Ectodermal cell (in vitro differentiated cells): ENCODE data around the gene ANP32B.
"Not testable (repeated sequence)": the region's sequence is repeated elsewhere in the genome, so short reads cannot be mapped to it uniquely, and the experiment has no call there.

Experiments used
- H3K27ac ChIP-seq: 2 replicates; pipeline ENCODE4 v1.7.0; 2013; ENCODE audit warnings: mild to moderate bottlenecking, low read depth, low read length; ENCODE audit not compliant: insufficient read depth, poor library complexity, severe bottlenecking
- H3K27me3 ChIP-seq: 2 replicates; pipeline ENCODE4 v1.7.0; 2013; ENCODE audit warnings: mild to moderate bottlenecking, low read length; ENCODE audit not compliant: insufficient read depth, control insufficient read depth, poor library complexity, severe bottlenecking
- H3K36me3 ChIP-seq: one replicate; pipeline ENCODE4 v1.7.0; 2013; ENCODE audit warnings: low read length; ENCODE audit not compliant: control insufficient read depth, insufficient read depth
- H3K4me1 ChIP-seq: one replicate; pipeline ENCODE4 v1.7.0; 2013; ENCODE audit warnings: low read length; ENCODE audit not compliant: control insufficient read depth, insufficient read depth
- H3K4me3 ChIP-seq: 2 replicates; pipeline ENCODE4 v1.7.0; 2013; ENCODE audit warnings: low read depth, low read length, control low read depth; ENCODE audit not compliant: insufficient read depth
- H3K9me3 ChIP-seq: 2 replicates; pipeline ENCODE4 v1.7.0; 2013; ENCODE audit warnings: mild to moderate bottlenecking, low read length, moderate library complexity; ENCODE audit not compliant: control insufficient read depth
- WGBS, 2 experiments: methylation state at CpG; one replicate each; pipeline ENCODE4 v1.1.7; 2013; ENCODE audit warnings: missing lambda C conversion rate in 2 of 2; 5-methylcytosine and 5-hydroxymethylcytosine counted together

Gene ANP32B

GRCh38 chr9:97990259-97990658 is 7.1 kb downstream of the ANP32B start:
- 78 to 86% methylated on average over 2 of the region's 2 CpGs for WGBS, 2 experiments
- peaks cover 9% of the 10 kb centered on the region for H3K27me3 ChIP-seq
- H3K27ac ChIP-seq: no peak overlapping the region
- peaks cover 6% of the 10 kb centered on the region for H3K36me3 ChIP-seq
- no peaks in the 10 kb centered on the region for H3K4me1 ChIP-seq
- H3K9me3 ChIP-seq: no peaks in the 10 kb centered on the region
- no peak overlapping the region for H3K4me3 ChIP-seq

DNA sequence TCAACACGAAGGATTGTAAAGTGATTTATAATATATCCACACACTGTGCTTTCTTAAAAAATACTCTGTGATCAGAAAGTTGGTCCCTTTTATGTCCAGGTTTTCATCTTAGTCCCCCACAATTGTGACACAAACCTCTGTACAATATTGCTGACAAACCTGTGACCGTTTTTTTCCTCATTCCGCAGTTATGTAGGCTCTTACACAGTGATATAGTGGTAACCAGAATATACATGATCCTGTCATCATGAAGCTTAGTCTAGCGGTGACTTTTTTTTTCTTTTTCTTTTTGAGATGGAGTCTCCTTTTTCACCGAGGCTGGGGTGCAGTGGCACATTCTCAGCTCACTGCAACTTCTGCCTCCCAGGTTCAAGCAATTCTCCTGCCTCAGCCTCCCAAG is 8.7 kb downstream of the ANP32B start:
- Histone ChIP-seq H3K27me3 (no peaks in the 10 kb centered on the region), H3K4me3 (no peak overlapping the region), H3K36me3 (peaks cover 7% of the 10 kb centered on the region), H3K4me1 (no peaks in the 10 kb centered on the region), H3K9me3 (no peaks in the 10 kb centered on the region), H3K27ac (no peak overlapping the region)
- WGBS, 2 experiments: 96 to 97% methylated on average over 4 to 5 of the region's 5 CpGs

GRCh38 chr9:97992219-97992618 is 9.1 kb downstream of the ANP32B start:
- Histone ChIP-seq H3K4me1 (no peaks in the 10 kb centered on the region), H3K27ac (no peak overlapping the region), H3K4me3 (no peak overlapping the region), H3K27me3 (no peaks in the 10 kb centered on the region), H3K9me3 (no peaks in the 10 kb centered on the region), H3K36me3 (peaks cover 10% of the 10 kb centered on the region)
- 95 to 96% methylated on average over 6 of the region's 6 CpGs for WGBS, 2 experiments

GRCh38 chr9:97993000-97993399 is 9.9 kb downstream of the ANP32B start:
- Histone ChIP-seq H3K9me3 (no peaks in the 10 kb centered on the region), H3K4me3 (no peak overlapping the region), H3K36me3 (peaks cover 14% of the 10 kb centered on the region), H3K4me1 (no peaks in the 10 kb centered on the region), H3K27ac (no peak overlapping the region), H3K27me3 (no peaks in the 10 kb centered on the region)
- 94 to 96% methylated on average over 2 of the region's 2 CpGs for WGBS, 2 experiments

DNA sequence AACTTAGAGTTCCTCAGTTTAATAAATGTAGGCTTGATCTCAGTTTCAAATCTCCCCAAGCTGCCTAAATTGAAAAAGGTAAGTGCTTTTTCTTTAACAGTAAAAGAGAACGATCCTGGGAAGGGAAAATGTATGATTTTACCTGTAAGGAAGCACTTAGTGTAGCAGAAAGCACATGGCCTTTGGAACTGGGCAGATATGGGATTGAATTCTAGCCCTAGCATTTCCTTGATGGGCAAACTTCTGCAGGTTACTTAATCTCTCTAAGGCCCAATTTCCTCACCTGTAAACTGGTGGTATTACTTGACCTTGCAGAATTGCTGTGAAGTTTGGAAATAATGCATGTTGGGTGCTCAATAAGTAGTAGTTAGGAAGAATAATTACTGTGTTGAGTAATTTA is 11.6 kb downstream of the ANP32B start:
- H3K4me1 ChIP-seq: no peaks in the 10 kb centered on the region
- 93 to 98% methylated on average over 1 of the region's 1 CpG for WGBS, 2 experiments
- H3K36me3 ChIP-seq: peaks cover 18% of the 10 kb centered on the region
- H3K9me3 ChIP-seq: no peaks in the 10 kb centered on the region
- no peak overlapping the region for H3K27ac ChIP-seq
- no peaks in the 10 kb centered on the region for H3K27me3 ChIP-seq
- no peak overlapping the region for H3K4me3 ChIP-seq

GRCh38 chr9:97996676-97997075 is 13.5 kb downstream of the ANP32B start:
- H3K36me3 ChIP-seq: peaks cover 26% of the 10 kb centered on the region
- H3K9me3 ChIP-seq, H3K4me1 ChIP-seq, H3K4me3 ChIP-seq, H3K27ac ChIP-seq, H3K27me3 ChIP-seq: not testable (repeated sequence)
- 94 to 96% methylated on average over 6 to 7 of the region's 7 CpGs for WGBS, 2 experiments

- 94 to 99% methylated on average over 3 of the region's 3 CpGs for WGBS, 2 experiments
- Histone ChIP-seq H3K4me3 (no peak overlapping the region), H3K27me3 (no peaks in the 10 kb centered on the region), H3K4me1 (no peaks in the 10 kb centered on the region), H3K36me3 (peaks cover 26% of the 10 kb centered on the region), H3K27ac (no peak overlapping the region), H3K9me3 (no peaks in the 10 kb centered on the region)
Observed at GRCh38 chr9:97997330-97998276, 14.5 kb downstream of the ANP32B start.

DNA sequence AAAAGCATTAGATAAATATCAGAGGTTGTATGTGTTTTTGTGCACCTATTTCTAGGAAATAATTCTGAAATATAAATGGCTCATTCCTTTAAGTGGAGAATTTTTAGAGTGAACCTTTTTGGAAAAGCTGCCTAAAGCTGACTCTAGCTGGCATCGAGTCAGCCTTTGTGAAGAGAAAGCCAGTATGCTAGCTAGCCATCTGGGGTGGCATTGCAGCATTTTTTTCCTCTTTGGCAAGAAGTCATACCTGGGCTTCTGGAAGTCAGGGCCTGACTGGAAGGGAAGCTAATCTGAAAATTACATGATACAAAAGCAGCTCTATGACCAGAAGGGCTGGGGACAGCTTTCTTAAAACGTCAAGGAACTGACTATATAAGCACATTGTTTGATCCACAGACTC is 19.7 kb downstream of the ANP32B start:
- 95 to 98% methylated on average over 2 of the region's 2 CpGs for WGBS, 2 experiments
- Histone ChIP-seq H3K27me3 (no peaks in the 10 kb centered on the region), H3K4me3 (no peak overlapping the region), H3K9me3 (no peaks in the 10 kb centered on the region), H3K4me1 (no peaks in the 10 kb centered on the region), H3K27ac (no peak overlapping the region), H3K36me3 (peaks cover 33% of the 10 kb centered on the region)

DNA sequence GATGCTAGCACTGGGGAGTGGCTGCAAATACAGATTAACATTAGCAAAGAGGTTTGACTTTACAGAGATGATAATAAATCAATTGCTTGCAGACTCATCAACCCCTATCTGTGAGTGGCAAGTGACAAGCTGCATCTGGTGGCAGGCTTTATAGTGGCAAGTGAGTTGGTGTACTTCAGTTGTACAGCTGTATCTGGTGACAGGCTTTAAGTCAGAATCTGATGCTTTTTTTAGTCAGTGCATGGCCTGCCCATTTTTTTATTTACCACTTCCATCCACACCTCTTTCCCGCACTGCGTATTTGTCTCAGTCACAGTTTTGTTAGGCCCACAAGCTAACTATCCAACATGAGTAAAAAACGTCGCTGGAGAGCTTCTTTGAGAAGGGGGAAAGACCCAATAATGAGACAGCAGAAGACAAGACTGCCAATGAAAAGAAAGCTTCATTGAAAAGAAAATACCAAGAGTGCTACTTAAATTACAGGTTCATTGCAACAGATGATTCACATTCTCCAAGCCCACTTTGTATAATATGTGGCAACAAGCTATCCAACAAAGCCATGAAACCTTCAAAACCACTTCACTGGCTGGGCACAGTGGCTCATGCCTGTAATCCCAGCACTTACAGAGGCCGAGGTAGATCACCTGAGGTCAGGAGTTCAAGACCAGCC is 23.1 kb downstream of the ANP32B start:
- 96 to 97% methylated on average over 5 of the region's 5 CpGs for WGBS, 2 experiments
- H3K4me3 ChIP-seq: no peak overlapping the region
- H3K27ac ChIP-seq: no peak overlapping the region
- H3K4me1 ChIP-seq: no peaks in the 10 kb centered on the region
- no peaks in the 10 kb centered on the region for H3K9me3 ChIP-seq
- no peaks in the 10 kb centered on the region for H3K27me3 ChIP-seq
- peaks cover 37% of the 10 kb centered on the region for H3K36me3 ChIP-seq

- H3K9me3 ChIP-seq: no peaks in the 10 kb centered on the region
- H3K27ac ChIP-seq: no peak overlapping the region
- H3K27me3 ChIP-seq: no peaks in the 10 kb centered on the region
- H3K4me1 ChIP-seq: no peaks in the 10 kb centered on the region
- H3K4me3 ChIP-seq: no peak overlapping the region
- WGBS, 2 experiments: 95 to 97% methylated on average over 13 of the region's 13 CpGs
- peaks cover 46% of the 10 kb centered on the region for H3K36me3 ChIP-seq
Observed at GRCh38 chr9:98007251-98007928, 24.2 kb downstream of the ANP32B start.
